ENCODE data around the gene TMEM108. TPM values are rescaled to one million over a fixed set of nuclear protein-coding genes. Genes with fewer than 3 reads are reported as not detected.

The TMEM108 gene
- polyA plus RNA-seq, 1 donor (not counting 4 experiments of a cell fraction or from before 2014, with no cell fraction given), result not detected

DNA sequence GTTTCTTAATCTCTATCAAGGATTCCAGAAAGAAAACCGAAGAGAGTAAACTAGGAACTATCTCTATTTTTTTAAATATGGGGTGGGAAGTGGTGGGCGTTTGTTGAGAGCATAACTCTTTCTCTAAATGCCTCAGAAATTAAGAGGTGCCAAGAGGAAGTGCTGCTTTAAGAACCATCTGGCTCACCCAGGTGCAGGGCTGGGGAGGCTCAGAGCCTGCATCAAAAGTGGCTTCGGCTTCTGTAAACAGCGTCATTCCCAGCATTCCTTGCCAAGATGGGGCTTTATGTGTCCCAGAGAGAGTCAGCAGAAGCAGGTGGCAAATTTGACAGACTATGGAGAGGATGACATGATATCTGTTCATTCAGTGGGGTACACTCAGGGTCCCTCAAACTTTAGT lies 238.4 kb downstream of the TMEM108 start:
- no peaks in the 10 kb centered on the region for H4K20me1 ChIP-seq (ENCODE audit: control insufficient read depth, extremely low read depth, insufficient read depth, low read length)
- dilution Hi-C loops (cut with MboI; ENCODE audit: extremely low pct_ligation_motif_present, low sequenced_read_pairs), result no loop called here
- no peak overlapping the region for H3K9ac ChIP-seq (ENCODE audit: control insufficient read depth, extremely low read depth, insufficient read depth, low read length)

DNA sequence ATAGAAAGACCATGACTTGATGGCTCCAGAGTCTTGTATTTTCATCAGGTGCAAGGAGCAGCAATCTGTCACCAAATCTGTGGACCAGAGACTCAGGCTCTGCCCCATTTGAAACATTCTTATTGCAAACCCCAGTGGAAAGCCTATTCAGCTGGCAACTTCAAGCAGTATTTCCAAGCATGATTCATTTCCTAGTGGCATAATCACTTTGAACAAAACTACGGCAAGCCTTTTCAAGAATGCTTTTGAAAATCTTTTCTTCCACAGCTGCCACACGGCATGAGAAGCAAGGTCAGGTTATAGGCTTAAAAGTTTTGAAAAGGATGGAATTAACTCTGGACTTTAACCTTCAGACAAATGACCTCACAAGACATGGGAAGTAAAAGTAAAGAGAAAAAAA lies 239.6 kb downstream of the TMEM108 start:
- Histone ChIP-seq H3K4me3 (ENCODE audit: control insufficient read depth in 2 of 3, extremely low read depth in 1 of 3, insufficient read depth in 2 of 3, low read depth in 1 of 3, low read length in 3 of 3) (no peak overlapping the region), H3K27me3 (ENCODE audit: control insufficient read depth, extremely low read depth, insufficient read depth, low read length) (no peaks in the 10 kb centered on the region), H3K4me1 (ENCODE audit: control insufficient read depth, extremely low read depth, insufficient read depth, low read length) (no peaks in the 10 kb centered on the region), H3K9me3 (ENCODE audit: control insufficient read depth, low read depth, low read length) (no peaks in the 10 kb centered on the region), H4K20me1 (ENCODE audit: control insufficient read depth, extremely low read depth, insufficient read depth, low read length) (no peaks in the 10 kb centered on the region), H3K27ac (ENCODE audit: control insufficient read depth, insufficient read depth, low read length) (no peak overlapping the region), H3K9me1 (ENCODE audit: control insufficient read depth, extremely low read depth, insufficient read depth, low read length) (no peaks in the 10 kb centered on the region), H3K9ac (ENCODE audit: control insufficient read depth, extremely low read depth, insufficient read depth, low read length) (no peak overlapping the region), H3K36me3 (ENCODE audit: control insufficient read depth in 2 of 2, extremely low read depth in 1 of 2, insufficient read depth in 2 of 2, low read length in 2 of 2) (no peaks in the 10 kb centered on the region), H2AFZ (ENCODE audit: control insufficient read depth, low read length) (no peak overlapping the region), H3K4me2 (ENCODE audit: control insufficient read depth, extremely low read depth, insufficient read depth, low read depth, low read length) (peak overlapping the region; percentile 39), H3K79me2 (ENCODE audit: control insufficient read depth, insufficient read depth, low read length) (no peaks in the 10 kb centered on the region)
- dilution Hi-C loops (cut with MboI; ENCODE audit: extremely low pct_ligation_motif_present, low sequenced_read_pairs), result no loop called here
- FAIRE-seq, result peak; percentile 62
- TF ChIP-seq, protein P1, sequence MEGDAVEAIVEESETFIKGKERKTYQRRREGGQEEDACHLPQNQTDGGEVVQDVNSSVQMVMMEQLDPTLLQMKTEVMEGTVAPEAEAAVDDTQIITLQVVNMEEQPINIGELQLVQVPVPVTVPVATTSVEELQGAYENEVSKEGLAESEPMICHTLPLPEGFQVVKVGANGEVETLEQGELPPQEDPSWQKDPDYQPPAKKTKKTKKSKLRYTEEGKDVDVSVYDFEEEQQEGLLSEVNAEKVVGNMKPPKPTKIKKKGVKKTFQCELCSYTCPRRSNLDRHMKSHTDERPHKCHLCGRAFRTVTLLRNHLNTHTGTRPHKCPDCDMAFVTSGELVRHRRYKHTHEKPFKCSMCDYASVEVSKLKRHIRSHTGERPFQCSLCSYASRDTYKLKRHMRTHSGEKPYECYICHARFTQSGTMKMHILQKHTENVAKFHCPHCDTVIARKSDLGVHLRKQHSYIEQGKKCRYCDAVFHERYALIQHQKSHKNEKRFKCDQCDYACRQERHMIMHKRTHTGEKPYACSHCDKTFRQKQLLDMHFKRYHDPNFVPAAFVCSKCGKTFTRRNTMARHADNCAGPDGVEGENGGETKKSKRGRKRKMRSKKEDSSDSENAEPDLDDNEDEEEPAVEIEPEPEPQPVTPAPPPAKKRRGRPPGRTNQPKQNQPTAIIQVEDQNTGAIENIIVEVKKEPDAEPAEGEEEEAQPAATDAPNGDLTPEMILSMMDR (optimal IDR thresholded peaks at IDR 0.05 in 1 of 3, IDR thresholded peaks at IDR 0.05 in 1 of 3, conservative IDR thresholded peaks at IDR 0.05 in 1 of 3; ENCODE audit: extremely low read depth in 1 of 3, insufficient read depth in 2 of 3, low read length in 3 of 3), result no peak
- TF ChIP-seq EZH2 (IDR thresholded peaks at IDR 0.05; ENCODE audit: low read length), result no peak
- no peak for DNase-seq (ENCODE audit: low read depth, low spot score)

More for the DNA sequence above, 238.4 kb downstream of the TMEM108 start:
- no peak overlapping the region for H3K27ac ChIP-seq (ENCODE audit: control insufficient read depth, insufficient read depth, low read length)
- H3K27me3 ChIP-seq (ENCODE audit: control insufficient read depth, extremely low read depth, insufficient read depth, low read length), result no peaks in the 10 kb centered on the region
- TF ChIP-seq EZH2 (IDR thresholded peaks at IDR 0.05; ENCODE audit: low read length), result no peak
- TF ChIP-seq, protein P1 (optimal IDR thresholded peaks at IDR 0.05 in 1 of 3, IDR thresholded peaks at IDR 0.05 in 1 of 3, conservative IDR thresholded peaks at IDR 0.05 in 1 of 3; ENCODE audit: extremely low read depth in 1 of 3, insufficient read depth in 2 of 3, low read length in 3 of 3), result no peak
- no peaks in the 10 kb centered on the region for H3K9me3 ChIP-seq (ENCODE audit: control insufficient read depth, low read depth, low read length)
- no peak overlapping the region for H3K4me3 ChIP-seq (ENCODE audit: control insufficient read depth in 2 of 3, extremely low read depth in 1 of 3, insufficient read depth in 2 of 3, low read depth in 1 of 3, low read length in 3 of 3)
- H3K9me1 ChIP-seq (ENCODE audit: control insufficient read depth, extremely low read depth, insufficient read depth, low read length), result no peaks in the 10 kb centered on the region
- H3K36me3 ChIP-seq (ENCODE audit: control insufficient read depth in 2 of 2, extremely low read depth in 1 of 2, insufficient read depth in 2 of 2, low read length in 2 of 2), result no peaks in the 10 kb centered on the region
- no peak overlapping the region for H3K4me2 ChIP-seq (ENCODE audit: control insufficient read depth, extremely low read depth, insufficient read depth, low read depth, low read length)
- H2AFZ ChIP-seq (ENCODE audit: control insufficient read depth, low read length), result no peak overlapping the region
- H3K4me1 ChIP-seq (ENCODE audit: control insufficient read depth, extremely low read depth, insufficient read depth, low read length), result no peaks in the 10 kb centered on the region
- DNase-seq (ENCODE audit: low read depth, low spot score) (no peak), FAIRE-seq (no peak)
- no peaks in the 10 kb centered on the region for H3K79me2 ChIP-seq (ENCODE audit: control insufficient read depth, insufficient read depth, low read length)

Data from keratinocyte (primary cell).